Activated naive CD4-positive, alpha-beta T cell treated with anti-CD3 and anti-CD28 coated beads for 36 hours (primary cell): Measurements from ENCODE around the gene SLC43A3. TPM values are rescaled to one million over a fixed set of nuclear protein-coding genes. Genes with fewer than 3 reads are reported as not detected.

Source experiments
- CTCF ChIA-PET: fragments of 350-600 bp; sonication (Branson Sonifier 250); formaldehyde crosslinking; loops from one replicate; lab custom pipeline; 2021; ENCODE audit warnings: antibody characterized with exemption; lab: Charles Lee
- DNase-seq: peaks from one replicate; pipeline ENCODE4 v3.0.0-alpha.2; 2020
- H3K27ac Mint-ChIP-seq: one replicate; pipeline ENCODE4 v1.8.0; 2021; ENCODE audit warnings: mild to moderate bottlenecking, mixed read lengths
- H3K27me3 Mint-ChIP-seq: one replicate; pipeline ENCODE4 v1.8.0; 2021; ENCODE audit warnings: low read depth, mixed read lengths
- H3K36me3 Mint-ChIP-seq: one replicate; pipeline ENCODE4 v1.8.0; 2021; ENCODE audit warnings: low read depth, mixed read lengths
- H3K4me1 Mint-ChIP-seq: one replicate; pipeline ENCODE4 v1.8.0; 2021; ENCODE audit warnings: low read depth, mixed read lengths
- H3K4me3 Mint-ChIP-seq: one replicate; pipeline ENCODE4 v1.8.0; 2021; ENCODE audit warnings: mild to moderate bottlenecking, moderate library complexity, mixed read lengths
- H3K9me3 Mint-ChIP-seq: one replicate; pipeline ENCODE4 v1.8.0; 2021; ENCODE audit warnings: mixed read lengths
- intact Hi-C: fragments of 100-400 bp; cut with micrococcal nuclease; formaldehyde crosslinking; loops from one replicate; pipeline ENCODE4 v1.15.1; 2023
- total RNA-seq, 2 experiments: library from RNA; stranded (reverse); gene quantifications; one replicate each; pipeline ENCODE4 v1.2.3, GENCODE V29; 2021

The SLC43A3 gene
- total RNA-seq, 2 experiments from 2014 or later: 116 to 117 TPM

DNA sequence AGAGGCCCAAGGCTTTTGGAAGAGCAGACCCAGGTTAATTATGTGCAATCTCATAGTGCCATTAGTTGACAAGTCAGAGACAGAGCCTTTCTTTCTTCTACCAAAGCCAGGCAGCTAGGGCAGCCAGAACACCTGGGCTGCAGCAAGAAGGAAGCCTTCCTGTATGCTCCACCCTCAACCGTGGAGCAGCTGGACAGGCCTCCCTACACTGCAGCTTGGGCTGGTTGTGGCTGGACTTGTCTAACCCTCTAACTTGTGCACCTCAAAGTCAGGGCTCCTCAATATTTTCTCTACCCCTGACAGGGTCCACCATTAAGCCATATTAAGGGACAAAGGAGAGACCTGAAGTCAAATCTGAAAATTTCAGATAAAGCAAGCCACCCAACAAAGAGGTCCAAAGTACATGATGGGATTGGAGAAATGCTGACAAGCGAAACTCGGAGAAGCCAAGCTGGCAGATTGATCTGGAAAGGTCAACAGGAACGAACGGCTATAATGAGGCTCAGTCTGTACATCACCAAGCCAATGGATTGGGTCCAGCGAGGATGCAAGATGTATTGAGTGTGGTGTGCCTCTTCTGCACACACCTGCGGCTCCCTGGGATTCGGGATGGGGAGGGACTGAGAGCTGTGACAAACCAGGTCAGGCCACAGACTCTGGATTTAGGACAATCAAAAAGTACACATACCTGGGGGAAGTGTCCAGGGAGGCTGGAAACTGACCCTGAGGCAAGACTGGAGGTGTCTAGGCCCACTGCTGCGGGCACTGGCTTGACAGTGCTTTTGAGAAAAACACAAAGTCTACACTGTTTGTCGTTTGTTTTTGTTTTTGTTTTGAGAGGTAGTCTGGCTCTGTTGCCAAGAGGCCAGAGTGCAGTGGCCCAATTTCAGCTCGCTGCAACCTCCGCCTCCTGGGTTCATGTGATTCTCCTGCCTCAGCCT, 11.7 kb upstream of the SLC43A3 start:
- H3K4me3 Mint-ChIP-seq: no peak overlapping the region
- no peaks in the 10 kb centered on the region for H3K36me3 Mint-ChIP-seq
- no peaks in the 10 kb centered on the region for H3K4me1 Mint-ChIP-seq
- intact Hi-C loops: no loop called here
- no peaks in the 10 kb centered on the region for H3K9me3 Mint-ChIP-seq
- H3K27me3 Mint-ChIP-seq: no peaks in the 10 kb centered on the region
- DNase-seq: no peak
- CTCF ChIA-PET: interaction anchor here (3.7 kb wide), 1 partner anchor 19 kb away, joined by 20 read pairs; no protein-coding TSS in a partner anchor
- H3K27ac Mint-ChIP-seq: no peak overlapping the region

DNA sequence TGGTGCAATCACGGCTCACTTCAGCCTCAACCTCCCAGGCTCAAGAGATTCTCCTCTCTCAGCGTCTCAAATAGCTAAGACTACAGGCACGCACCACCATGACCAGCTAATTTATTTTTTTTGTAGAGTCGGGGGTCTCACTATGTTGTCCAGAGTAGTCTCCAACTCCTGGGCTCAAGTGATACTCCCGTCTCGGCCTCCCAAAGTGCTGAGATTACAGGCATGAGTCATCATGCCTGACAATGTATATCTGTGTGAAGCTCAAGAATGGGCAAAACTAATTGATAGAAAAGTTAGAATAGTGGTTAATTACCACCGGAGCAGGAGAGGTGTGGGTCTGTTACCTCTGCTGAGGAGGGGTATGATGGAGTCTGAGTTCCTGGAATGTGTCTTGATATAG, 9.1 kb upstream of the SLC43A3 start:
- H3K4me3 Mint-ChIP-seq: no peak overlapping the region
- H3K27ac Mint-ChIP-seq: no peak overlapping the region
- intact Hi-C loops: no loop called here
- CTCF ChIA-PET: interaction anchor here (0.7 to 3.7 kb wide), 4 partner anchors 20 to 133 kb away, joined by 3 to 20 read pairs (median 5); no protein-coding TSS in a partner anchor
- H3K4me1 Mint-ChIP-seq: no peaks in the 10 kb centered on the region
- H3K36me3 Mint-ChIP-seq: no peaks in the 10 kb centered on the region
- no peaks in the 10 kb centered on the region for H3K27me3 Mint-ChIP-seq
- H3K9me3 Mint-ChIP-seq: no peaks in the 10 kb centered on the region
- no peak for DNase-seq

DNA sequence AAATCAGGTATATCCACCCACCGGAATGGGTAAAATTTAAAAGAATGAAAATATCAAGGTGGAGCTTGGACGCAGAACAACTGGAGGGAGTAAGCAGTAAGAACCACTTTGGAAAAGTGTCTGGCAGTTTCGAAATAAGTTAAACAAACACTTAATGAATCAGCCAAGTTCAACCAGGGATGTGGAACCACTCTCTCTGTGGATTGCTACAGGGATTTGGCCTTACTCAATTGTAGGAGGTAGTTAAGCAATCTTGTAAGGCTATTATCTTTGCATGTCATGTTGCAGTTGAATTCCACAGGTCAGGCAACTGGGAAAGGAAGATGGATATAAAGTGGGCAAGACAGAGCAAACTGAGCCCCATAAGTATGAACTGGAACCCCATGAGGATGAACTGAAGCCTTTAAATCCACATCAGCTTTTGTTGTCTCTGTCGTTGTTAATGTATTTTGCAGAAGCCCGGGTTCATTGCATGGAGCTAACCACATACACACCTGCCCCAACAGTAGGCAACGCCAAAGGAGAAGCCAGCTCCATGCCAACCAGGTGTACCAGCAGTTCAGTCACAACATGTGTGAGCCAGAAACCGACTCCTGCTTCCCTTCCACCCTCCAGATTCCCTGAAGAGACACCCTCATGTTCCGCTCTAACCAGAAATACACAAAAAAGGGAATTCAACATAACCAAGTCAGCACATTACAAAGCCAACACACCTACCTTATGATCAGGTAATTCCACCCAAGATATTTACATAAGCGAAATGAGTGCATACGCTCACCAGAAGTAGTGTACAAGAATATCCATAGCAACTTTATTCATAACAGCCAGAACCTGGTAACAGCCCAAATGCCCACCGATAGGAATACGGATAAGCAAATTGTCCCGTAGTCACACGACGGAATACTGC, 8.0 kb upstream of the SLC43A3 start:
- H3K4me1 Mint-ChIP-seq: no peaks in the 10 kb centered on the region

DNA sequence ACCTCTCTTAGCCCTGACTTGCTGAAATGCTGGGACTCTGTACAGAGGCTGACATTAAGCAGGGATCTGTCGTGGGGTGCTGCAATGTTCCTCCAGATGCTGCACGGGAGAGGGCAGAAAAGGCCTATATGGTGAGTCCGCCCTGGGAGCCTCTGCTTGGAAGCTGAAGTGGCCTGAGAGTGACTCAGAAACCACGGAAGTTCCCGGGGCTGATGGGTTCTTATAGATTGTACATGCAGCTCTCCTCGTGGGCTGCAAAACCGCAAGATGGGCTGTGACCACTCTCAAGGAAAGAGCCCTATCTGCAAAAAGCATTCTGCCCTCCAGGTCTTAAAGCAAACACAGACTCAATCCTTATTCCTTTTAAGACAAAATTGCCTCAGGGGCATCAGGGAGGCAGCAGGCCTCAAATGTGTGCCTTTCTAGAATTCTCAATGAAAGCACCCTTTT, 5.8 kb upstream of the SLC43A3 start:
- no peaks in the 10 kb centered on the region for H3K4me1 Mint-ChIP-seq
- CTCF ChIA-PET: interaction anchor here (1.0 kb wide), 1 partner anchor 18 kb away, joined by 3 read pairs; no protein-coding TSS in a partner anchor
- H3K27me3 Mint-ChIP-seq: no peaks in the 10 kb centered on the region
- H3K4me3 Mint-ChIP-seq: no peak overlapping the region
- no peaks in the 10 kb centered on the region for H3K9me3 Mint-ChIP-seq
- intact Hi-C loops: no loop called here
- no peak overlapping the region for H3K27ac Mint-ChIP-seq
- no peaks in the 10 kb centered on the region for H3K36me3 Mint-ChIP-seq
- DNase-seq: no peak

More for the DNA sequence above, 8.0 kb upstream of the SLC43A3 start:
- Mint-ChIP-seq H3K9me3 (no peaks in the 10 kb centered on the region), H3K27ac (no peak overlapping the region), H3K36me3 (no peaks in the 10 kb centered on the region), H3K4me3 (no peak overlapping the region), H3K27me3 (no peaks in the 10 kb centered on the region)
- no peak for DNase-seq
- intact Hi-C loops: no loop called here
- CTCF ChIA-PET: interaction anchor here (0.9 to 3.7 kb wide), 2 partner anchors 23 to 84 kb away, joined by 3 to 20 read pairs; no protein-coding TSS in a partner anchor

DNA sequence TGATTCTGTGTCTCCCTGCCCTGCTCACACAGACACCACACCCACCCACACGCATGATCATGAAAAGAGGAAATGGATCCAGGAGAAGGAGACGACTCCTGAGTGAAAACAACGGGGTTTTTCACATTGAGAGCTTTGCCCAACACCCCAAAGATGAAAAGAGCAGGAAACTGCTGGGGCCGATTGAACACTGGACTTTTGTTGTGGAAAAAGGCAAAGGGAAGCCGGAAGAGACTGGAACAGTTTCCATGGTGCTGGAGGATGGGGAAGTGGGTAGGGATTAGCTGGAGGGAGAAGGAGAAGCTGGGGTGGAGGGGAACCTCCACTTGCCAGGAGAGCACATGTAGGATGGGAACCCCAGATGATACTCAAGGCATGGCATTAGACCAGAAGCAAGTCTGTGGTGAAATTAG, 5.2 kb upstream of the SLC43A3 start:
- Mint-ChIP-seq H3K4me3 (no peak overlapping the region), H3K4me1 (peaks cover 5% of the 10 kb centered on the region), H3K27ac (no peak overlapping the region), H3K36me3 (no peaks in the 10 kb centered on the region), H3K9me3 (no peaks in the 10 kb centered on the region), H3K27me3 (no peaks in the 10 kb centered on the region)
- DNase-seq: no peak
- CTCF ChIA-PET: interaction anchor here (0.9 kb wide), 1 partner anchor 59 kb away, joined by 3 read pairs; no protein-coding TSS in a partner anchor
- intact Hi-C loops: no loop called here

DNA sequence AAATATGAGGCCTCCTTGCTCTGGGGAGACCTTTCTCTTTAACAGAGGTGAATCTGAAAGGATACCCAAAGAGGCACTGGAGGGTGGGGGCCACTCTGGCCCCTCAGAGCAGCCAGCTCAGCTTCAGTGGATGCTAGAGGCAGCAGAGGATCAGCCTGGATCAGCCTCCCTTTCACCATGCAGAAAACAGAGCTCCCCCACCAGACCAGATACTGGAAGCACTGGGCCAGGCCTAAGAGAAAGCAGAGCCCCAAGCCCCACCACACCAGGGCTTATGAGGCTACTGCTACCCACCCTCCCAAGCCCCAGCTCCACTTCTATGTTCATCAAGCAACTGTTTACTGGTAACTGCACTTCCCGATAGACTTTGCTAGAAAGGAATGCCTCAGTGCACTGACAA, 4.0 kb upstream of the SLC43A3 start:
- intact Hi-C loops: no loop called here
- Mint-ChIP-seq H3K4me3 (no peak overlapping the region), H3K4me1 (peaks cover 7% of the 10 kb centered on the region), H3K27ac (no peak overlapping the region), H3K36me3 (peaks cover 8% of the 10 kb centered on the region), H3K9me3 (no peaks in the 10 kb centered on the region), H3K27me3 (no peaks in the 10 kb centered on the region)
- no peak for DNase-seq
- CTCF ChIA-PET: interaction anchor here (0.9 to 1.6 kb wide), 3 partner anchors 27 to 210 kb away, joined by 3 to 5 read pairs (median 3); no protein-coding TSS in a partner anchor

DNA sequence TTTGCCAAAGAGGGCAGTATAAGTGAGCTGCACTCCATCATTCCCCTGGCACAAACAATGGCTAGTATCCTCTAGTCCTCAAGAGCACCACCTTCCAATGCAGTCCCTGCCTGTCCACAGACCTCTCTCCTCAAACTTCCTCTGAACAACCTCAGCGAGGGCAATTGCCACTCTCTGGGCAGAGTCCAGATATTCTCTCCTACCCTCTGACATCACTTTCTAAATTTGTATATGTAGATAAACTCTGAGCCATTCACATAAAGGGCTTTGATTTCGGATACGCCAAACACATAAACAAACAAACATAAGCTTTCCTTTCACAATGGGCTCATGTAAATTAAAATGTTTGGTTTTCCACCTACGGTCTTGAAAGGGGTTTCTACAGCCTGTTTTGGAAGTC, 3.0 kb upstream of the SLC43A3 start:
- Mint-ChIP-seq H3K4me3 (no peak overlapping the region), H3K4me1 (peaks cover 8% of the 10 kb centered on the region), H3K9me3 (no peaks in the 10 kb centered on the region), H3K36me3 (peaks cover 18% of the 10 kb centered on the region), H3K27ac (no peak overlapping the region), H3K27me3 (no peaks in the 10 kb centered on the region)
- intact Hi-C loops: loop anchor here (5.0 kb wide), 1 partner anchor 1722 kb away; no protein-coding TSS in a partner anchor
- CTCF ChIA-PET: interaction anchor here (0.9 to 1.6 kb wide), 2 partner anchors 28 to 211 kb away, joined by 3 to 5 read pairs; no protein-coding TSS in a partner anchor
- no peak for DNase-seq

DNA sequence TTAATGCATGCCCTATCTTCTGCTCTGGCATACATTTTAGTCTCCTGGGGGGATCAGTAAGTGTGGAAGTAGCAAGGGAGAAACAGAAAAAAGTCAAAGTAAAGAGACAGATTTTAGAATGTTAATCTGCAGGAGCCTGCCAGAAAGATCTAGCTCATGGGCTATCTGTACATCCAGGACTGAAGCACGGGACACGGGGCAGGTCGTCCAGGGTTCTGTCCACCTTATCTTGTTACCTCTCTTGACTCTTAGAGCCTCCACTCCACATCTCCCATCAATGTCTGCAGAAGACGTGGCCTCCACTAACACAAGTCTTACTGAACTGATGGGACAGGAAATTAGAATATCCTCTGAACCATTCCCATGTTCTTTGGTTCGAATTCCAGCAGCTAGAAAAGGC, 1.7 kb upstream of the SLC43A3 start:
- intact Hi-C loops: loop anchor here (5.0 kb wide), 1 partner anchor 1724 kb away; no protein-coding TSS in a partner anchor
- peaks cover 30% of the 10 kb centered on the region for H3K36me3 Mint-ChIP-seq
- H3K27me3 Mint-ChIP-seq: no peaks in the 10 kb centered on the region
- peaks cover 19% of the 10 kb centered on the region for H3K4me1 Mint-ChIP-seq
- no peak overlapping the region for H3K4me3 Mint-ChIP-seq
- CTCF ChIA-PET: interaction anchor here (1.0 to 3.0 kb wide), 4 partner anchors 28 to 98 kb away, joined by 3 to 27 read pairs (median 4); no protein-coding TSS in a partner anchor
- H3K9me3 Mint-ChIP-seq: no peaks in the 10 kb centered on the region
- H3K27ac Mint-ChIP-seq: no peak overlapping the region
- no peak for DNase-seq

DNA sequence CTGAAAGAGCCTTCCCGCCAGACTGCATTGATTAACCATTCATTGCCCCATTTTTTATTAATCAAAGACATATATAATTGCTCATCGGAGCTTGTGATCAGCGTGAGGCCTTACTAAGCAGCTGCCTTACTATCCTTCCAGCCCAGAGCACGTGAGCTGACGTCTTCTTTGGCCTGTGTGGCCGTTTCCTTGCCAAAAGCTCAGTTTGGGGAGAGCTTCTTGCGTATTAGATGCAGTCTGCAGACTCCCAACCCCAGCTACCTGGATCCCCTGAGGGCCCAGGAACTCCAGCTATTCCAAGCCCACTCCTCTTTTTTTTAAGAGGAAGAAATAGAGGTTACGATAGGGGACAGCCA, 784 bp upstream of the SLC43A3 start:
- Mint-ChIP-seq H3K4me3 (peak overlapping the region; percentile 95), H3K27me3 (no peaks in the 10 kb centered on the region), H3K4me1 (peaks cover 27% of the 10 kb centered on the region), H3K36me3 (peaks cover 39% of the 10 kb centered on the region), H3K9me3 (no peaks in the 10 kb centered on the region), H3K27ac (peak overlapping the region; percentile 96)
- intact Hi-C loops: loop anchor here (5.0 kb wide), 1 partner anchor 1725 kb away; no protein-coding TSS in a partner anchor
- DNase-seq: no peak
- CTCF ChIA-PET: interaction anchor here (0.6 to 3.0 kb wide), 5 partner anchors 29 to 99 kb away, joined by 3 to 27 read pairs (median 4); no protein-coding TSS in a partner anchor

DNA sequence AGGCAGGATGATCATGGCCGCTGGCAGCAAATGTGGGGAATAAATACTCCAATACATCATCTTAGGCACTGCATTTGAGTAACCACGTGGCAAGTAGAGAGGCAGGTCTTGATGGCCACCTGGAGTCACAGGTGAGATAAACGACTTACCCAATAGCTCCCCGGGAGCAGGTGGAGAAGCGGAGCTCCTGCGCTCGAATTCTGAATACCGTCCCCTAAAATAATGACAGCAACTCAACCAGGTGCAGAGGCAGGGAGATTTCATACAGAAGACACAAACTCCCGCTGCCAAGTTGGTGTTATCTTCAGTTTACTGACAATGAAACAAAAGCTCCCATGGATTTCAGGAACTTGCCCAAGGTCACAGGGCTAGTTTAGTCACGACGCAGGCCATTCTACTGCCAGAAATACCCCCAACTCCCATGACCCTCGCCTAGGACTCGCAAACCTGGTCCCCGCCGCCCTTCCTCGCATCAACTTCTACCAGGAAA, 437 bp downstream of the SLC43A3 start:
- H3K4me3 Mint-ChIP-seq: peak overlapping the region; percentile 95
- DNase-seq: peak; percentile 42
- intact Hi-C loops: loop anchor here (5.0 kb wide), 1 partner anchor 1726 kb away; no protein-coding TSS in a partner anchor
- no peaks in the 10 kb centered on the region for H3K27me3 Mint-ChIP-seq
- H3K9me3 Mint-ChIP-seq: no peaks in the 10 kb centered on the region
- H3K4me1 Mint-ChIP-seq: peaks cover 40% of the 10 kb centered on the region
- CTCF ChIA-PET: interaction anchor here (1.0 to 3.0 kb wide), 4 partner anchors 20 to 100 kb away, joined by 3 to 27 read pairs (median 3); no protein-coding TSS in a partner anchor
- H3K36me3 Mint-ChIP-seq: peaks cover 52% of the 10 kb centered on the region
- H3K27ac Mint-ChIP-seq: peak overlapping the region; percentile 96
